Stomach (tissue), 9 donors: ENCODE results near the gene EPYC. TPM values are rescaled to one million over a fixed set of nuclear protein-coding genes. Genes with fewer than 3 reads are reported as not detected.

Source experiments
- DNase-seq, 2 donors: peaks; one replicate each; pipeline versions ENCODE4 v3.0.0 to v3.0.0-alpha.2; 2013 to 2019
- H3K27ac ChIP-seq, 5 donors: fragments of 200-600 bp in 4 of 5; sonication (generic) in 4 of 5; one replicate each; pipeline ENCODE4 v1.5.1; 2013 to 2019; ENCODE audit warnings: mild to moderate bottlenecking in 1 of 5, moderate library complexity in 1 of 5
- H3K27me3 ChIP-seq, 3 donors: fragments of 200-600 bp; sonication (generic); one replicate each; pipeline ENCODE4 v1.5.1; 2017 to 2019; ENCODE audit warnings: mixed run types in 1 of 3
- H3K36me3 ChIP-seq, 4 donors: fragments of 200-600 bp; sonication (generic); 1 replicate in 3 of 4; 2 replicates in 1 of 4; pipeline ENCODE4 v1.5.1; 2016 to 2019
- H3K4me1 ChIP-seq, 4 donors: fragments of 200-600 bp; sonication (generic); one replicate each; pipeline ENCODE4 v1.5.1; 2016 to 2019
- H3K4me3 ChIP-seq, 4 donors: fragments of 200-600 bp; sonication (generic) in 3 of 4; one replicate each; pipeline ENCODE4 v1.5.1; 2016 to 2019; ENCODE audit warnings: mild to moderate bottlenecking in 1 of 4
- H3K9me3 ChIP-seq, 4 donors: fragments of 200-600 bp; sonication (generic); one replicate each; pipeline ENCODE4 v1.5.1; 2016 to 2019
- EP300 ChIP-seq: sonication (generic); formaldehyde crosslinking; IDR thresholded peaks from one replicate; pipeline ENCODE4 v1.6.1; 2017; ENCODE audit warnings: antibody characterized with exemption
- POLR2A ChIP-seq, 4 donors: fragments of 450-650 bp; IDR thresholded peaks; one replicate each; pipeline ENCODE4 v1.6.1; 2016; ENCODE audit warnings: antibody characterized with exemption in 4 of 4, control low read depth in 2 of 4, mild to moderate bottlenecking in 1 of 4, moderate library complexity in 1 of 4
- POLR2AphosphoS5 ChIP-seq, 3 donors: sonication (generic); formaldehyde crosslinking; IDR thresholded peaks; one replicate each; pipeline ENCODE4 v1.6.1; 2016; ENCODE audit warnings: antibody characterized with exemption in 3 of 3
- WGBS, 5 donors: extraction: QIAGEN DNeasy Blood & Tissue Kit in 3 of 5; methylation state at CpG; one replicate each; pipeline versions ENCODE4 v1.1.5 to v1.1.7; 2013 to 2018; 5-methylcytosine and 5-hydroxymethylcytosine counted together
- intact Hi-C: fragments of 100-400 bp; cut with DNase I; formaldehyde crosslinking; loops from one replicate; pipeline ENCODE4 v1.15.1; 2023; ENCODE audit warnings: low total_unique reads
- polyA plus RNA-seq, 3 donors: library from polyadenylated mRNA; stranded (reverse); fragments of 200-250 nt; gene quantifications; one replicate each; pipeline ENCODE4 v1.2.3, GENCODE V29; 2013
- total RNA-seq, 5 donors: library from RNA; depleted of rRNA; stranded (reverse); fragments of >200 nt; gene quantifications; one replicate each; pipeline versions ENCODE4 v1.1.0 to v1.2.3, GENCODE V29; 2014 to 2016
- TF ChIP-seq, protein P1 (sequence below), 7 experiments: fragments of 450-650 bp in 4 of 7; fragments of 200-600 bp in 3 of 7; sonication (generic) in 3 of 7; IDR thresholded peaks; one replicate each; pipeline ENCODE4 v1.5.1; 2016 to 2019; ENCODE audit warnings: antibody characterized with exemption in 7 of 7, control low read depth in 2 of 7, mild to moderate bottlenecking in 1 of 7
- donor health status: healthy with polysubstance abuse.
- donor health status: Bipolar disorder and iron deficiency.
- donor health status: healthy.

EPYC gene
- total and polyA plus RNA-seq, 8 donors = not detected

DNA sequence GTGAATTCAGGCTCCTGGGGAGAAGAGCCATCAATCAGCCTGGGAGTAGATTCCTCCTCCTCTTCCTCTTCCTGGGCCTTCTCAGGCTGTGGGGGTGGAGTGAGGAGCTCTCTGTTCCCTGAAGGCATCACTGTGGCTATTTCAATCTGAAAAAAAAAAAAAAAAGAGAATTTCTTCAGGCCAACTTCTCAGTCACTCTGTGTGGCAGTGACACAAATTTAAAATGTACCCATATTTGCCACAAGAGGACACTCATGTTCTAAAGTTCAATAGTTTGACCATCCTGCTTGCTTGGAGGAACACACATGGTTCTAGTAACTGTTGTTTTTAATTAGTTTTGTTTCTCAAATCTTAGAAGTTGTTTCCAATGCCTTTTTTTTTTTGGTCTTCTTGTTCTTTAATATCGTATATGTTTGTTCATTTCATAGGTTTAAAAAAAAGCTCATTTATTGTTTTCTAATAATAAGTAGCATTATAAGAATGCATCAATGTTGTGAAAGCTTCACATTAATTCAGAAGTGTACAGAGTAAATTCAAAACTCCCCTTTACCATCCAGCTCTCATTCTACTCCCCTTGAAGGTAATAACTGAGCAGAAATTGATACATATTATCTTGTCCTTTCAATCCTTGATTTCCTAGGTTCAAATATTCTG, 26.5 kb downstream of the EPYC start:
- intact Hi-C loops = loop anchor here (10.0 kb wide), 1 partner anchor 377 kb away; no protein-coding TSS in a partner anchor
- H3K27ac ChIP-seq = no peak overlapping the region
- H3K4me1 ChIP-seq = no peaks in the 10 kb centered on the region
- WGBS, 5 donors = 30 to 55% (median 52%) methylated on average over 1 of the region's 1 CpG
- no peaks in the 10 kb centered on the region for H3K36me3 ChIP-seq
- H3K4me3 ChIP-seq = no peak overlapping the region
- DNase-seq = peak in 1 of 2 donors; percentile 82
- TF ChIP-seq POLR2A (IDR thresholded peaks at IDR 0.05) (no peak), POLR2AphosphoS5 (IDR thresholded peaks at IDR 0.05) (no peak), EP300 (no peak)
- TF ChIP-seq, protein P1, sequence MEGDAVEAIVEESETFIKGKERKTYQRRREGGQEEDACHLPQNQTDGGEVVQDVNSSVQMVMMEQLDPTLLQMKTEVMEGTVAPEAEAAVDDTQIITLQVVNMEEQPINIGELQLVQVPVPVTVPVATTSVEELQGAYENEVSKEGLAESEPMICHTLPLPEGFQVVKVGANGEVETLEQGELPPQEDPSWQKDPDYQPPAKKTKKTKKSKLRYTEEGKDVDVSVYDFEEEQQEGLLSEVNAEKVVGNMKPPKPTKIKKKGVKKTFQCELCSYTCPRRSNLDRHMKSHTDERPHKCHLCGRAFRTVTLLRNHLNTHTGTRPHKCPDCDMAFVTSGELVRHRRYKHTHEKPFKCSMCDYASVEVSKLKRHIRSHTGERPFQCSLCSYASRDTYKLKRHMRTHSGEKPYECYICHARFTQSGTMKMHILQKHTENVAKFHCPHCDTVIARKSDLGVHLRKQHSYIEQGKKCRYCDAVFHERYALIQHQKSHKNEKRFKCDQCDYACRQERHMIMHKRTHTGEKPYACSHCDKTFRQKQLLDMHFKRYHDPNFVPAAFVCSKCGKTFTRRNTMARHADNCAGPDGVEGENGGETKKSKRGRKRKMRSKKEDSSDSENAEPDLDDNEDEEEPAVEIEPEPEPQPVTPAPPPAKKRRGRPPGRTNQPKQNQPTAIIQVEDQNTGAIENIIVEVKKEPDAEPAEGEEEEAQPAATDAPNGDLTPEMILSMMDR (IDR thresholded peaks at IDR 0.05) = peak in 5 of 7 experiments; percentile 34 to 69 (median 61)
- no peaks in the 10 kb centered on the region for H3K27me3 ChIP-seq
- no peaks in the 10 kb centered on the region for H3K9me3 ChIP-seq

- Histone ChIP-seq H3K27ac (no peak overlapping the region), H3K9me3 (no peaks in the 10 kb centered on the region), H3K27me3 (no peaks in the 10 kb centered on the region), H3K36me3 (no peaks in the 10 kb centered on the region), H3K4me1 (no peaks in the 10 kb centered on the region), H3K4me3 (no peak overlapping the region)
- TF ChIP-seq POLR2A (IDR thresholded peaks at IDR 0.05) = no peak
- TF ChIP-seq EP300 = no peak
- no peak for TF ChIP-seq POLR2AphosphoS5 (IDR thresholded peaks at IDR 0.05)
- TF ChIP-seq, protein P1 (IDR thresholded peaks at IDR 0.05) = no peak
- intact Hi-C loops = loop anchor here (10.0 kb wide), 1 partner anchor 378 kb away; no protein-coding TSS in a partner anchor
- no peak for DNase-seq
- 77 to 92% (median 85%) methylated on average over 1 of the region's 1 CpG for WGBS, 5 donors
Measured at GRCh38 chr12:90977224-90977623, 27.5 kb downstream of the EPYC start.

DNA sequence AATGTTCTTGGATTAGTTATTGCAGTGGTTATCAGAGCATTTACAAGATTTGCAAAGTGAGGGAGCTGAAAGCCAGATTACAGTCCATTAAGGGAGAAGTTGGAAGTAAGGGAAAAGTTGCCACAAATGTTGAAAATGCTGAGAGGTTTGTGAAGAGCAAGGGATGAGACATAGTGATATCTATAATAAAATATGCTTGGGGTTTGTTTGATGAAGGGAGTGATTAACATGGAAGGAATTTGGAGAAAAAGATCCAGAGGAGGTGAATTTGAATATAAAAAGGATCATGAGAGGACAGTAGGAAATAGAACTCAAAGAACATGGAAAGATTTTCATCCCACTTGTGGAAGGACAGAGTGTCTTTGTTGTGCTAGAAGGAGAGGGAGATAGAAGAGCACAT, 30.5 kb downstream of the EPYC start:
- intact Hi-C loops = loop anchor here (10.0 kb wide), 1 partner anchor 381 kb away; no protein-coding TSS in a partner anchor
- H3K4me1 ChIP-seq = no peaks in the 10 kb centered on the region
- H3K27me3 ChIP-seq = no peaks in the 10 kb centered on the region

GRCh38 chr12:90972226-90972625, 32.5 kb downstream of the EPYC start:
- intact Hi-C loops = loop anchor here (10.0 kb wide), 1 partner anchor 383 kb away; no protein-coding TSS in a partner anchor
- Histone ChIP-seq H3K36me3 (no peaks in the 10 kb centered on the region), H3K4me3 (no peak overlapping the region)

More for the DNA sequence above, 30.5 kb downstream of the EPYC start:
- Histone ChIP-seq H3K9me3 (no peaks in the 10 kb centered on the region), H3K36me3 (no peaks in the 10 kb centered on the region), H3K27ac (no peak overlapping the region), H3K4me3 (no peak overlapping the region)
- DNase-seq = no peak
- TF ChIP-seq, protein P1 (IDR thresholded peaks at IDR 0.05) = no peak
- TF ChIP-seq POLR2A (IDR thresholded peaks at IDR 0.05) (no peak), POLR2AphosphoS5 (IDR thresholded peaks at IDR 0.05) (no peak), EP300 (no peak)

More at GRCh38 chr12:90972226-90972625, 32.5 kb downstream of the EPYC start:
- TF ChIP-seq EP300 (no peak), POLR2A (IDR thresholded peaks at IDR 0.05) (no peak), POLR2AphosphoS5 (IDR thresholded peaks at IDR 0.05) (no peak)
- TF ChIP-seq, protein P1 (IDR thresholded peaks at IDR 0.05) = no peak
- no peak for DNase-seq
- Histone ChIP-seq H3K27ac (no peak overlapping the region), H3K27me3 (no peaks in the 10 kb centered on the region), H3K9me3 (no peaks in the 10 kb centered on the region), H3K4me1 (no peaks in the 10 kb centered on the region)
